IMR-90 (cell line): ENCODE measurements around the gene CYTH4. TPM values are rescaled to one million over a fixed set of nuclear protein-coding genes. Genes with fewer than 3 reads are reported as not detected.

Experiments
- ATAC-seq: fragments of 200-7000 bp; cut with Tn5 transposase; 2 replicates; pipeline ENCODE4 v1.9.1; 2020; ENCODE audit warnings: low read depth, mild to moderate bottlenecking, moderate library complexity
- BruUV-seq: library from RNA; stranded (reverse); fragments of 400-500 nt; replicated peaks from 2 replicates; lab custom pipeline; 2021; lab: Mats Ljungman, UMichigan
- CTCF ChIA-PET: fragments of 300-600 bp; formaldehyde crosslinking; extraction: SDS; loops from one replicate; lab custom pipeline; 2021; ENCODE audit warnings: antibody characterized with exemption; lab: Yijun Ruan, JAX
- POLR2A ChIA-PET: fragments of 300-600 bp; sonication (Branson Sonifier 250); formaldehyde crosslinking; loops from one replicate; lab custom pipeline; 2022; ENCODE audit warnings: antibody characterized with exemption; ENCODE audit not compliant: unreplicated experiment; lab: Charles Lee
- DNase-seq: peaks from one replicate; pipeline ENCODE4 v3.0.0; 2013
- H2AFZ ChIP-seq: replicated peaks from 2 replicates; pipeline ENCODE3; 2013; ENCODE audit warnings: low read length, mild to moderate bottlenecking; ENCODE audit not compliant: poor library complexity
- H2AK5ac ChIP-seq: 2 replicates; pipeline ENCODE4 v1.6.1; 2013; ENCODE audit warnings: low read depth, low read length, inconsistent platforms
- H2AK9ac ChIP-seq: replicated peaks from 2 replicates; pipeline ENCODE3; 2013; ENCODE audit warnings: mild to moderate bottlenecking, low read depth, low read length, moderate library complexity; ENCODE audit not compliant: poor library complexity
- H2BK120ac ChIP-seq: 2 replicates; pipeline ENCODE4 v1.6.1; 2013; ENCODE audit warnings: low read depth, low read length, inconsistent platforms
- H2BK15ac ChIP-seq: 3 replicates; pipeline ENCODE4 v1.6.1; 2013; ENCODE audit warnings: low read depth, low read length, inconsistent platforms
- H2BK20ac ChIP-seq: 2 replicates; pipeline ENCODE4 v1.6.1; 2013; ENCODE audit warnings: low read depth, mild to moderate bottlenecking, inconsistent platforms, low read length, moderate library complexity
- H2BK5ac ChIP-seq: 2 replicates; pipeline ENCODE4 v1.6.1; 2013; ENCODE audit warnings: mild to moderate bottlenecking, low read depth, low read length, inconsistent platforms; ENCODE audit not compliant: poor library complexity, severe bottlenecking
- H3K14ac ChIP-seq: replicated peaks from 2 replicates; pipeline ENCODE4 v1.6.1; 2013; ENCODE audit warnings: low read depth, low read length, inconsistent platforms
- H3K18ac ChIP-seq: 2 replicates; pipeline ENCODE4 v1.6.1; 2013; ENCODE audit warnings: low read depth, low read length, control low read depth
- H3K23ac ChIP-seq: 2 replicates; pipeline ENCODE4 v1.6.1; 2013; ENCODE audit warnings: low read depth, low read length, inconsistent platforms
- H3K27ac ChIP-seq: 2 replicates; pipeline ENCODE4 v1.5.1; 2013; ENCODE audit warnings: mild to moderate bottlenecking, control low read depth, low read length; ENCODE audit not compliant: insufficient read depth
- H3K27me3 ChIP-seq: 2 replicates; pipeline ENCODE4 v1.6.1; 2013; ENCODE audit warnings: low read length; ENCODE audit not compliant: control insufficient read depth, insufficient read depth
- H3K36me3 ChIP-seq: 2 replicates; pipeline ENCODE4 v1.6.1; 2013; ENCODE audit warnings: low read length, mixed read lengths; ENCODE audit not compliant: control insufficient read depth, insufficient read depth
- H3K4ac ChIP-seq: 2 replicates; pipeline ENCODE4 v1.6.1; 2013; ENCODE audit warnings: low read depth, low read length, inconsistent platforms
- H3K4me1 ChIP-seq: 2 replicates; pipeline ENCODE4 v1.6.1; 2013; ENCODE audit warnings: low read length, mixed read lengths; ENCODE audit not compliant: control insufficient read depth, insufficient read depth
- H3K4me2 ChIP-seq: 2 replicates; pipeline ENCODE4 v1.6.1; 2013; ENCODE audit warnings: low read depth, mild to moderate bottlenecking, control low read depth, low read length, moderate library complexity
- H3K4me3 ChIP-seq: 2 replicates; pipeline ENCODE4 v1.5.1; 2013; ENCODE audit warnings: low read depth, mild to moderate bottlenecking, control low read depth, low read length, moderate library complexity; ENCODE audit not compliant: insufficient read depth
- H3K56ac ChIP-seq: 2 replicates; pipeline ENCODE4 v1.6.1; 2013; ENCODE audit warnings: low read length, inconsistent platforms; ENCODE audit not compliant: insufficient read depth; ENCODE audit errors: extremely low read depth
- H3K79me1 ChIP-seq, 2 experiments: 2 replicates each; pipeline ENCODE4 v1.6.1; 2013; ENCODE audit warnings: low read length in 2 of 2, inconsistent platforms in 1 of 2, low read depth in 1 of 2
- H3K9ac ChIP-seq: 2 replicates; pipeline ENCODE4 v1.6.1; 2013; ENCODE audit warnings: low read depth, low read length, control low read depth
- H3K9me1 ChIP-seq: 2 replicates; pipeline ENCODE4 v1.6.1; 2013; ENCODE audit warnings: low read length, inconsistent platforms; ENCODE audit not compliant: insufficient read depth
- H3K9me3 ChIP-seq: 2 replicates; pipeline ENCODE4 v1.6.1; 2013; ENCODE audit warnings: low read length; ENCODE audit not compliant: control insufficient read depth, insufficient read depth
- H4K20me1 ChIP-seq: 2 replicates; pipeline ENCODE4 v1.6.1; 2013; ENCODE audit warnings: low read length, inconsistent platforms; ENCODE audit not compliant: insufficient read depth
- H4K5ac ChIP-seq: 2 replicates; pipeline ENCODE4 v1.6.1; 2013; ENCODE audit warnings: mild to moderate bottlenecking, low read depth, low read length, control low read depth
- H4K8ac ChIP-seq, 2 experiments: 2 replicates each; pipeline ENCODE4 v1.6.1; 2013; ENCODE audit warnings: low read depth in 2 of 2, low read length in 2 of 2, control low read depth in 1 of 2, inconsistent platforms in 1 of 2
- H4K91ac ChIP-seq: 2 replicates; pipeline ENCODE4 v1.6.1; 2013; ENCODE audit warnings: low read depth, low read length, inconsistent platforms; ENCODE audit not compliant: insufficient read depth
- CHD1 ChIP-seq: IDR thresholded peaks from 2 replicates; pipeline ENCODE4 v1.6.1; 2012; ENCODE audit warnings: low read depth, low read length, improper control_type of control experiment
- MAZ ChIP-seq: IDR thresholded peaks from 2 replicates; pipeline ENCODE4 v1.6.1; 2012; ENCODE audit warnings: low read depth, mild to moderate bottlenecking, low read length, improper control_type of control experiment, moderate library complexity, borderline replicate concordance
- MXI1 ChIP-seq: IDR thresholded peaks from 2 replicates; pipeline ENCODE4 v1.6.1; 2012; ENCODE audit warnings: low read depth, mild to moderate bottlenecking, low read length, moderate library complexity, borderline replicate concordance
- RAD21 ChIP-seq: IDR thresholded peaks from 2 replicates; pipeline ENCODE4 v1.6.1; 2012; ENCODE audit warnings: low read length, improper control_type of control experiment
- RFX5 ChIP-seq: IDR thresholded peaks from 2 replicates; pipeline ENCODE4 v1.8.0; 2012; ENCODE audit warnings: low read depth, mild to moderate bottlenecking, low read length, moderate library complexity
- SMC3 ChIP-seq: fragments of 150-350 bp; IDR thresholded peaks from 2 replicates; pipeline ENCODE4 v1.6.1; 2016; ENCODE audit warnings: low read depth, mild to moderate bottlenecking, antibody characterized with exemption, low read length, moderate library complexity
- WGBS, 2 experiments: methylation state at CpG; one replicate each; pipeline versions ENCODE4 v1.1.5 to v1.1.7; 2013; ENCODE audit warnings: missing lambda C conversion rate in 2 of 2; ENCODE audit not compliant: insufficient read length in 1 of 2; ENCODE audit errors: extremely low coverage in 2 of 2; 5-methylcytosine and 5-hydroxymethylcytosine counted together
- dilution Hi-C: fragments of 300-500 bp; cut with HindIII; formaldehyde crosslinking; loops from one replicate; pipeline ENCODE4 v1.14.3; 2018; ENCODE audit warnings: low sequenced_read_pairs; ENCODE audit not compliant: unreplicated experiment
- in situ Hi-C: fragments of 300-500 bp; cut with MboI; formaldehyde crosslinking; loops from 3 replicates; pipeline ENCODE4 v1.14.3; 2019; ENCODE audit warnings: low sequenced_read_pairs, inconsistent platforms, mixed read lengths
- intact Hi-C: fragments of 100-400 bp; cut with micrococcal nuclease; formaldehyde crosslinking; loops from 2 replicates; pipeline ENCODE4 v1.10.0; 2022
- polyA plus RNA-seq, 3 experiments: library from polyadenylated mRNA; depleted of rRNA; stranded (reverse); fragments of >200 nt; gene quantifications; 2 replicates each; pipeline ENCODE4 v1.2.3, GENCODE V29; 2012; ENCODE audit warnings: low replicate concordance in 1 of 3
- total RNA-seq: library from RNA; depleted of rRNA; stranded (reverse); fragments of >200 nt; gene quantifications from 2 replicates; pipeline ENCODE4 v1.2.3, GENCODE V29; 2012

Gene CYTH4
- total and polyA plus RNA-seq, 2 of the 4 experiments (the other 2 are of a cell fraction): 0.36 to 0.55 TPM

DNA sequence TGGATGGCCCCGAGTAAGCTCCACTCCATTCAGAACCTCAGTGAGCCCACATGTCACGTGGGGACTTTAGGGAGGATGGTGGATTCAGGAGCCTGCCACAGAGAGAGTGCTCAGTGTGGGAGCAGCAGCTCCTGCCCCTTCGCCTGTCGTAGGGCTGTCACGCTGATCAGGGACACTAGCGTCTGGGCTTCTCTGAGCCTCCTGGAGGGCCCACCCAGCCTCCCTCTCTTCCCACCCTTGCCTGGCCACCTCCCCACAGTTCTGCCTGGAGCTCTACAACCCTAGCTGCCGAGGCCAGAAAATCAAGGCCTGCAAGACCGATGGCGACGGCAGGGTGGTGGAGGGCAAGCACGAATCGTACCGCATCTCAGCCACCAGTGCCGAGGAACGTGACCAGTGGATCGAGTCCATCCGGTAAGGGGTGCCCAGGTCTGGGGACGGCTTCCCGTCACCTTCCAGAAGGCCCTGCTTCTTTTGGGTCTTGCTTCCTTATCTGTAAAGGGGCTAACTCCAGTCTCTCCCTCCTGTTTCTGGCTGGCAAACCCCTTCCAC lies 29.5 kb downstream of the CYTH4 start:
- no peak overlapping the region; the same call in 1 of the 2 replicates for H3K27ac ChIP-seq
- no peak overlapping the region for H3K18ac ChIP-seq
- peak overlapping the region; percentile 98 for H2BK120ac ChIP-seq
- H3K23ac ChIP-seq: no peak overlapping the region
- H3K14ac ChIP-seq: no peak overlapping the region
- H4K5ac ChIP-seq: no peak overlapping the region
- BruUV-seq: no TSS peak
- H3K9me1 ChIP-seq: peaks cover 16% of the 10 kb centered on the region
- H3K4me1 ChIP-seq: peaks cover 35% of the 10 kb centered on the region
- H3K56ac ChIP-seq: no peak overlapping the region
- H4K20me1 ChIP-seq: peaks cover 2% of the 10 kb centered on the region; the same call in 1 of the 2 replicates
- no peak overlapping the region for H2BK5ac ChIP-seq
- no peak overlapping the region for H2AFZ ChIP-seq
- dilution Hi-C loops: no loop called here
- 96% methylated on average over 8 of the region's 19 CpGs; no CpG with 5 or more reads in 1 of the 2 experiments for WGBS, 2 experiments
- H2AK9ac ChIP-seq: peak overlapping the region; percentile 7
- H3K79me1 ChIP-seq: peaks cover 0 to 6% of the 10 kb centered on the region in 2 experiments; a peak in 2 of 4 replicates
- no peak overlapping the region for H3K4me2 ChIP-seq
- H2BK20ac ChIP-seq: peak overlapping the region; percentile 92
- H2BK15ac ChIP-seq: peak overlapping the region; percentile 56; the same call in 2 of the 3 replicates
- no peaks in the 10 kb centered on the region for H3K27me3 ChIP-seq
- intact Hi-C loops: no loop called here
- ATAC-seq (no peak), DNase-seq (no peak)
- H3K9ac ChIP-seq: no peak overlapping the region
- peak overlapping the region in 1 of 2 experiments; percentile 65; a peak in 1 of 4 replicates for H4K8ac ChIP-seq
- H2AK5ac ChIP-seq: peak overlapping the region; percentile 99
- peak overlapping the region; percentile 98 for H3K4ac ChIP-seq
- TF ChIP-seq MXI1: no peak
- no peak for TF ChIP-seq RAD21
- no peak for TF ChIP-seq MAZ
- TF ChIP-seq RFX5: no peak
- TF ChIP-seq SMC3: no peak
- no peak for TF ChIP-seq CHD1
- peak overlapping the region; percentile 87 for H4K91ac ChIP-seq
- H3K36me3 ChIP-seq: no peaks in the 10 kb centered on the region
- in situ Hi-C loops: no loop called here
- ChIA-PET CTCF (no interaction called here), POLR2A (no interaction called here)
- H3K4me3 ChIP-seq: no peak overlapping the region
- no peaks in the 10 kb centered on the region for H3K9me3 ChIP-seq
